ENCODE data around the gene ONECUT3.
"Not testable (repeated sequence)": the region's sequence is repeated elsewhere in the genome, so short reads cannot be mapped to it uniquely, and the experiment has no call there.

The ONECUT3 gene

GRCh38 chr19:1785310-1785709, 32.0 kb downstream of the ONECUT3 start:
- no peak for DNase-seq (ENCODE audit: low read depth in 1 of 2, low spot score in 1 of 2)
- in situ Hi-C loops (cut with HindIII; ENCODE audit: low pct_unique_long_range_greater_than_20kb, low sequenced_read_pairs), result no loop called here
- no peak for TF ChIP-seq JUND (IDR thresholded peaks at IDR 0.05; ENCODE audit: low read depth)

- no peak for TF ChIP-seq JUND (IDR thresholded peaks at IDR 0.05; ENCODE audit: low read depth)
- DNase-seq (ENCODE audit: low read depth in 1 of 2, low spot score in 1 of 2), result no peak
- in situ Hi-C loops (cut with HindIII; ENCODE audit: low pct_unique_long_range_greater_than_20kb, low sequenced_read_pairs), result no loop called here
These were observed 33.4 kb downstream of the ONECUT3 start for GRCh38 chr19:1786668-1787067.

DNA sequence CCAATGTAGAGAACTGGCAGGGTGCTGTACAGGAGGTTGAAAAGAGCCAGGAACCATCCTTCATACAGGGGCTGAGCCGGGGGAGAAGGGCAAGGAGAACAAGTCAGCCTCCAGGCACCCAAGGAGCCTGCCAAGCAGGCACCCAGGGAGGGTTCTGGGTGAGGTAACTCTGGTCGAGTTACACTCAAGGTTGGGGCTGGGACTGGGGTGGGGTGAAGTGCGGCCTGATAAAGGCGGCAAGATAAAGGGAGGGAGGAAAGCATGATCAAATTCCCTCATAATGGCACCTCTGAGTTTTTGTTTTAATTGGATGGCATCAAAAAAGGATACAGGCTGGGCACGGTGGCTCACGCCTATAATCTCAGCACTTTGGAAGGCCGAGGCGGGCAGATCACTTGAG, 33.8 kb downstream of the ONECUT3 start:
- in situ Hi-C loops (cut with HindIII; ENCODE audit: low pct_unique_long_range_greater_than_20kb, low sequenced_read_pairs), result no loop called here
- no peak for DNase-seq (ENCODE audit: low read depth in 1 of 2, low spot score in 1 of 2)

DNA sequence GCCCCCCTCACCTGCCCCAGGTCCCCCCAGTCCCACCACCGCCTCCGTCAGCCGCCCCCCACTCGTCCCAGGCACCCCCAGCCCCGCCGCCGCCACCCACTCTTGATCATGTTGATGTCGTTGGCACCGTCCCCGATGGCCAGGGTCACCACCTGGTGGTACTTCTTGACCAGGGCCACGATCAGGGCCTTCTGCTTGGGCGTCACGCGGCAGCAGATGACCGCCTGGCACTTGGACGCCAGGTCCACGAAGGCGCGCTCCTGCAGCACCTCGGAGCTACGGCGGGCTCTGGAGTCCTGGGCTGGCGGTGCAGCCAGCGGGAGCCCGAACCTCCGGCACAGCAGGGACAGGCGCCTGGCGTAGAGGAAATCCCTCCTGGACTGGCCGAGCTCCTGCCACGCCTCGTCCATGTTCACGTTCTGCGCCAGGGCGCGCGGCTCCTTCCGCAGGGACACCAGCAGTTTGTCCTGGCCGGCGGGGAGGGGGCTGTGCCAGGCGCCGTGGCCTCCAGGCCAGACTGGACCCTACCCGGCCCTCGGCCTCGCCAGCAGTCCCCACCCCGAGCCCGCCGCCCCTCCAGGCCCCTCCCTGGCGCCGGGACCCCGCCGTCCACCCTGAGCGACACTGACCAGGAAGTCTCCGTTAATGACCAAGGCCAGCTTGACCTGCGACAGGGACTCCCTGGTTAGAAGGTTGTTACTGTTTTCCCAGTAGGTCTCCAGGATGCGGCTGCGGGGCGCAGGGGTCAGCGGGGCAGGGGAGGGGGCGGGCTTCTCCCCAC, 36.1 kb downstream of the ONECUT3 start:
- no peak for TF ChIP-seq JUND (IDR thresholded peaks at IDR 0.05; ENCODE audit: low read depth)
- in situ Hi-C loops (cut with HindIII; ENCODE audit: low pct_unique_long_range_greater_than_20kb, low sequenced_read_pairs), result no loop called here
- DNase-seq (ENCODE audit: low read depth in 1 of 2, low spot score in 1 of 2), result no peak

More for the DNA sequence above, 33.8 kb downstream of the ONECUT3 start:
- no peak for TF ChIP-seq JUND (IDR thresholded peaks at IDR 0.05; ENCODE audit: low read depth)

GRCh38 chr19:1790054-1790792, 36.9 kb downstream of the ONECUT3 start:
- in situ Hi-C loops (cut with HindIII; ENCODE audit: low pct_unique_long_range_greater_than_20kb, low sequenced_read_pairs), result no loop called here
- no peak for TF ChIP-seq JUND (IDR thresholded peaks at IDR 0.05; ENCODE audit: low read depth)
- DNase-seq (ENCODE audit: low read depth in 1 of 2, low spot score in 1 of 2), result no peak

GRCh38 chr19:1791879-1792278, 38.6 kb downstream of the ONECUT3 start:
- in situ Hi-C loops (cut with HindIII; ENCODE audit: low pct_unique_long_range_greater_than_20kb, low sequenced_read_pairs), result no loop called here
- TF ChIP-seq JUND (IDR thresholded peaks at IDR 0.05; ENCODE audit: low read depth), result no peak
- DNase-seq (ENCODE audit: low read depth in 1 of 2, low spot score in 1 of 2), result no peak

GRCh38 chr19:1794424-1795172, 41.3 kb downstream of the ONECUT3 start:
- no peak for TF ChIP-seq JUND (IDR thresholded peaks at IDR 0.05; ENCODE audit: low read depth)
- no peak for DNase-seq (ENCODE audit: low read depth in 1 of 2, low spot score in 1 of 2)
- in situ Hi-C loops (cut with HindIII; ENCODE audit: low pct_unique_long_range_greater_than_20kb, low sequenced_read_pairs), result no loop called here

- in situ Hi-C loops (cut with HindIII; ENCODE audit: low pct_unique_long_range_greater_than_20kb, low sequenced_read_pairs), result no loop called here
- TF ChIP-seq JUND (IDR thresholded peaks at IDR 0.05; ENCODE audit: low read depth), result no peak
- no peak for DNase-seq (ENCODE audit: low read depth in 1 of 2, low spot score in 1 of 2)
These were observed 43.3 kb downstream of the ONECUT3 start for GRCh38 chr19:1796395-1797142.

DNA sequence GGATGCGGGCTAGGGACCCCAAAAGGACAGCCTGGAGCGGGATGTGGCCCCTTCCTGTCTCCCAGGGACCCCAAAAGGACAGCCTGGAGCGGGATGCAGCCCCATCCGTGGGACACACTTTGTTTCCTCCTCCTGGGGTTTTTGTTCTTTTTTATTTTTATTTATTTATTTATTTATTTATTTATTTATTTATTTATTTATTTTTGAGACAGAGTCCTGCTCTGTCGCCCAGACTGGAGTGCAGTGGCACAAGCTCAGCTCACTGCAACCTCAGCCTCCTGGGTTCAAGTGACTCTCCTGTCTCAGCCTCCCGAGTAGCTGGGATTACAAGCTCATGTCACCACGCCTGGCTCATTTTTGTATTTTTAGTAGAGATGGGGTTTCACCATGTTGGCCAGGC, 44.0 kb downstream of the ONECUT3 start:
- in situ Hi-C loops (cut with HindIII; ENCODE audit: low pct_unique_long_range_greater_than_20kb, low sequenced_read_pairs); DNase-seq (ENCODE audit: low read depth in 1 of 2, low spot score in 1 of 2): not testable (repeated sequence)

DNA sequence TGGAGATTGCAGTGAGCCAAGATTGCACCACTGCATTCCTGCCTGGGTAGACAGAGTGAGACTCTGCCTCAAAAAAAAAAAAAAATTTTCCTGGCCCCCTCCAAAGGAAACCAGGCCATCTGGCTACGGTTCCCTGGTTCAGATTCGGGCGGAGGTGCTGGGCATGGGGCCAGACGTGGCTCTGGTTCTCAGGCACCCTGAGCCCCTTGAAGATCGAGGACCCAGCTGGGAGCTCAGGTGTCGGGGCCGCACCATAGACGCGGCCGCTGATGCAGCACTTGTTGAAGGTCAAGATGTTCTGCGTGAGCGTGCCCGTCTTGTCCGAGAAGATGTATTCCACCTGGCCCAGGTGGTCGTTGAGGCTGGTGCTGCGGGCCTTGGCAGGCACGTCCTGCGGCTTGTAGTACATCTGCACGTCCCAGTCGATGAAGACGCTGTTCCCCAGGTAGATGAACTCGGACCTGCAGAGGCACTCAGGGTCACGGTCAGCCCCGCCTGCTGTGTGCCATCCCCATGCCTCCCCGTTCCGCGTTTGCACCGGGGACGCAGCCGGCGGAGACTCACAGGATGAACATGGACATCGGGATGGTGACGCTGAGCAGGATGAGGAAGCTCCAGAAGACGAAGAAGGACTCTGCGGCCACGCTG, 46.5 kb downstream of the ONECUT3 start:
- no peak for DNase-seq (ENCODE audit: low read depth in 1 of 2, low spot score in 1 of 2)
- in situ Hi-C loops (cut with HindIII; ENCODE audit: low pct_unique_long_range_greater_than_20kb, low sequenced_read_pairs), result no loop called here
- TF ChIP-seq JUND (IDR thresholded peaks at IDR 0.05; ENCODE audit: low read depth), result no peak

DNA sequence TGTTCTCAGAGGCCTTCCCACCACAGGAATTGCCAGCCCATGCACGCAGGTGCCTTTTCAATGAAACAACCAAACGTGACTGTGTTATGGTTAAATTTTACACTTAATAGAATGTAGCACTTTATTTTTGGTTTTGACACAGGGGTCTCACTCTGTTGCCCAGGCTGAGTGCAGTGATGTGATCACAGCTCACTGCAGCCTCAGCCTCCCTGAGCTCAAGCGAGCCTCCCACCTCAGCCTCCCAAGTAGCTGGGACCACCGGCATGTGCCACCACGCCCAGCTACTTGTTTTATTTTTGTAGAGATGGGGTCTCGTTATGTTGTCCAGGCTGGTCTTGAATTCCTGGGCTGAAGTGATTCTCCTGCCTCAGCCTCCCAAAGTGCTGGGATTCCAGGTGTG, 51.6 kb downstream of the ONECUT3 start:
- no peak for TF ChIP-seq JUND (IDR thresholded peaks at IDR 0.05; ENCODE audit: low read depth)
- in situ Hi-C loops (cut with HindIII; ENCODE audit: low pct_unique_long_range_greater_than_20kb, low sequenced_read_pairs), result no loop called here
- no peak for DNase-seq (ENCODE audit: low read depth in 1 of 2, low spot score in 1 of 2)
